Erythroblast (primary cell): Measurements from ENCODE around the gene RNPEPL1.

Experiments used
- GATA1 ChIP-seq: IDR thresholded peaks from 2 replicates; pipeline ENCODE4 v1.6.1; 2011; ENCODE audit warnings: low read depth, mild to moderate bottlenecking, control low read depth, low read length, moderate library complexity
- POLR2A ChIP-seq: IDR thresholded peaks from 2 replicates; pipeline ENCODE4 v1.6.1; 2011; ENCODE audit warnings: mild to moderate bottlenecking, low read length

- no peak for TF ChIP-seq POLR2A
- TF ChIP-seq GATA1: no peak
These were observed 1.8 kb downstream of the RNPEPL1 start for GRCh38 chr2:240569998-240570530.
